Dendritic cell treated with granulocyte-macrophage colony-stimulating factor and Interleukin-4, amounts not matched to agents 40 ng/mL and 50 ng/mL, for 4 days (primary cell): ENCODE data around the gene DIABLO.
"Not testable (repeated sequence)": the region's sequence is repeated elsewhere in the genome, so short reads cannot be mapped to it uniquely, and the experiment has no call there.

Source experiments
- H3K27ac Mint-ChIP-seq: one replicate; pipeline ENCODE4 v1.8.0; 2022; ENCODE audit warnings: mild to moderate bottlenecking, mixed read lengths
- H3K27me3 Mint-ChIP-seq: one replicate; pipeline ENCODE4 v1.8.0; 2022; ENCODE audit warnings: mild to moderate bottlenecking, mixed read lengths
- H3K36me3 Mint-ChIP-seq: one replicate; pipeline ENCODE4 v1.8.0; 2022; ENCODE audit warnings: low read depth, mixed read lengths
- H3K4me1 Mint-ChIP-seq: one replicate; pipeline ENCODE4 v1.8.0; 2022; ENCODE audit warnings: low read depth, mixed read lengths
- H3K4me3 Mint-ChIP-seq: one replicate; pipeline ENCODE4 v1.8.0; 2022; ENCODE audit warnings: mild to moderate bottlenecking, moderate library complexity, mixed read lengths
- H3K9me3 Mint-ChIP-seq: one replicate; pipeline ENCODE4 v1.8.0; 2022; ENCODE audit warnings: mixed read lengths
- intact Hi-C: fragments of 100-400 bp; cut with micrococcal nuclease; formaldehyde crosslinking; loops from one replicate; pipeline ENCODE4 v1.15.0; 2022

DIABLO gene

GRCh38 chr12:122225683-122226365 is at the start of gene DIABLO:
Gene DIABLO, minus strand, starts transcription at chr12:122226052. Its CDS starts 38 bp downstream, at chr12:122226014.
- intact Hi-C loops = loop anchor here (5.0 kb wide), 1 partner anchor 41 kb away; the partner anchor contains the start of gene VPS33A
- H3K27ac Mint-ChIP-seq = peak within 1 kb of the TSS; percentile 97
- no peaks in the 10 kb centered on the region for H3K9me3 Mint-ChIP-seq
- H3K27me3 Mint-ChIP-seq = no peaks in the 10 kb centered on the region
- peaks cover 83% of the 10 kb centered on the region for H3K36me3 Mint-ChIP-seq
- peak within 1 kb of the TSS; percentile 90 for H3K4me3 Mint-ChIP-seq
- peaks cover 38% of the 10 kb centered on the region for H3K4me1 Mint-ChIP-seq

DNA sequence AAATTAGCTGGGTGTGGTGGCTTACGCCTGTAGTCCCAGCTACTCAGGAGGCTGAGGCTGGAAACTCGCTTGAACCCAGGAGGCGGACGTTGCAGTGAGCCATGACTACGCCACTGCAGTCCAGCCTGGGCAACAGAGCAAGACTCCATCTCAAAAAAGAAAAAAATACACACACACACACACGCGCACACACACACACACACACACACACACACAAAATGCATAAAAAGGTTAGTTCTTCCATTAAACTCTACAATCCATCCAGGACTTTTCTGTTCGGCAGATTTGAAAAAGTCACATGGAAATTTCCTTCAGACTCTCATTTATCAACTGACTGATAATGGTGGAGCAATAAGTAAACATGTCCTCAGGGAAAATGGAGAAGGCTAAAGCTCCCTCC is 49.6 kb upstream of the DIABLO start:
- Mint-ChIP-seq H3K4me3 (no peak overlapping the region), H3K27me3 (no peaks in the 10 kb centered on the region), H3K36me3 (peaks cover 95% of the 10 kb centered on the region), H3K9me3 (no peaks in the 10 kb centered on the region), H3K4me1 (peaks cover 5% of the 10 kb centered on the region), H3K27ac (no peak overlapping the region)
- intact Hi-C loops = no loop called here

- peaks cover 5% of the 10 kb centered on the region for H3K4me1 Mint-ChIP-seq
- H3K9me3 Mint-ChIP-seq = no peaks in the 10 kb centered on the region
- no peaks in the 10 kb centered on the region for H3K27me3 Mint-ChIP-seq
- H3K4me3 Mint-ChIP-seq = peak within 1 kb of the TSS; percentile 96
- intact Hi-C loops = loop anchor here (1.0 to 5.0 kb wide), 3 partner anchors 39 to 261 kb away; partner anchors contain the start of genes DIABLO, KNTC1 and ZCCHC8
- peaks cover 49% of the 10 kb centered on the region for H3K36me3 Mint-ChIP-seq
- H3K27ac Mint-ChIP-seq = peak within 1 kb of the TSS; percentile 94
These were observed 40.5 kb upstream of the DIABLO start, which contains the start of gene VPS33A for GRCh38 chr12:122266230-122266901. Gene VPS33A, minus strand, starts transcription at chr12:122266494. Its CDS starts 86 bp downstream, at chr12:122266408.

GRCh38 chr12:122265886-122266229 is 40.0 kb upstream of the DIABLO start:
- Mint-ChIP-seq H3K4me3 (peak overlapping the region; percentile 96), H3K27ac (peak overlapping the region; percentile 94), H3K4me1 (peaks cover 5% of the 10 kb centered on the region), H3K27me3 (no peaks in the 10 kb centered on the region), H3K36me3 (peaks cover 49% of the 10 kb centered on the region), H3K9me3 (no peaks in the 10 kb centered on the region)
- intact Hi-C loops = loop anchor here (1.0 to 5.0 kb wide), 3 partner anchors 39 to 261 kb away; partner anchors contain the start of genes DIABLO, KNTC1 and ZCCHC8

DNA sequence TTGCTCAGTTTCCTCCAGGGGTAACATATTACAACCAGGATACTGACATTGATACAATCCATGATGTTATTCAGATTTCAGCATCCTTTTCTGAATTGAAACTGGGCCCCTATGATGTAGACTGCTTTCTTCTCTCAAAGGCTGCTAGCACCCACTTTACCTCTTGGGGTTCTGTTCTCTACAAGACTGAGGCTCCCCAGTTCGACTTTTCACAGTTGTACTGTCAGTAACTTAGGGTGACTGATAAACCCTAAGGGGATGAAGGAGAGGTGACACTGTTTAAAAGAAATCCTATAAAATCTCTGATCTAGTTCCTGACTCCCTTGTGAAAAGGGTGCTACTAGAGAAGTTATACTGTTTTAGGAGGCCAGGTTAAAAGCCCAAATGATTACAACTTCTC is 39.6 kb upstream of the DIABLO start:
- H3K4me1 Mint-ChIP-seq = peaks cover 5% of the 10 kb centered on the region
- intact Hi-C loops = loop anchor here (5.0 kb wide), 1 partner anchor 38 kb away; the partner anchor contains the start of gene DIABLO

DNA sequence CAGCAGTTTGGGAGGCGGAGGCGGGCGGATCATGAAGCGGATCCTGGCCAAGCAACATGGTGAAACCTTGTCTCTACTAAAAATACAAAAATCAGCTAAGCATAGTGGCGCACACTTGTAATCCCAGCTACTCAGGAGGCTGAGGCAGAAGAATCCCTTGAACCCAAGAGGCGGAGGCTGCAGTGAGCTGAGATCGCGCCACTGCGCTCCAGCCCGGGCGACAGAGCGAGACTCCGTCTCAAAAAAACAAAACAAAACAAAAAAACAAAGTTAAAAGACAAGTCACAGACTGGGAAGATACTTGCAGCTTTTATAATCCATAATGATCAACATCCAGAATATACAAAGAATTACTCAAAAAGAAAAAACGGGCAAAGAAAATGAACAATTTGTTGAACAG is 34.9 kb upstream of the DIABLO start:
- H3K4me3 Mint-ChIP-seq, H3K4me1 Mint-ChIP-seq, H3K9me3 Mint-ChIP-seq, intact Hi-C loops, H3K27ac Mint-ChIP-seq, H3K27me3 Mint-ChIP-seq: not testable (repeated sequence)
- H3K36me3 Mint-ChIP-seq = peaks cover 82% of the 10 kb centered on the region

More for the DNA sequence above, 39.6 kb upstream of the DIABLO start:
- Mint-ChIP-seq H3K36me3 (peaks cover 49% of the 10 kb centered on the region), H3K27me3 (no peaks in the 10 kb centered on the region), H3K4me3 (peak overlapping the region; percentile 96), H3K9me3 (no peaks in the 10 kb centered on the region), H3K27ac (peak overlapping the region; percentile 94)

DNA sequence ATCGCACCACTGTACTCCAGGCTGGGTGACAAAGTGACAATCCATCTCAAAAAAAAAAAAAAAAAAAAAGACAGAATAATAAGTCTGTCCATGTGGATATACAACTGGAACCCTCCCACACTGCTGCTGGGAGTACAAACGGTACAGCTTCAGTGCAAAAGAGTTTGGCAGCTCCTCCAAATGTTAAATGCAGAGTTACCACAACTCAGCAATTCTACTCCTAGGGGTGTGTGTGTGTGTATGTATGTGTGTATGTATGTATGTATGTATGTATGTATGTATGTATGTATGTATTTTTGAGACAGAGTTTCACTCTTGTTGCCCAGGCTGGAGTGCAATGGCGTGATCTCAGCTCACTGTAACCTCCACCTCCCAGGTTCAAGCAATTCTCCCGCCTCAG is 33.1 kb upstream of the DIABLO start:
- H3K4me3 Mint-ChIP-seq, H3K27me3 Mint-ChIP-seq, H3K4me1 Mint-ChIP-seq, H3K27ac Mint-ChIP-seq, intact Hi-C loops, H3K9me3 Mint-ChIP-seq: not testable (repeated sequence)
- peaks cover 97% of the 10 kb centered on the region for H3K36me3 Mint-ChIP-seq

DNA sequence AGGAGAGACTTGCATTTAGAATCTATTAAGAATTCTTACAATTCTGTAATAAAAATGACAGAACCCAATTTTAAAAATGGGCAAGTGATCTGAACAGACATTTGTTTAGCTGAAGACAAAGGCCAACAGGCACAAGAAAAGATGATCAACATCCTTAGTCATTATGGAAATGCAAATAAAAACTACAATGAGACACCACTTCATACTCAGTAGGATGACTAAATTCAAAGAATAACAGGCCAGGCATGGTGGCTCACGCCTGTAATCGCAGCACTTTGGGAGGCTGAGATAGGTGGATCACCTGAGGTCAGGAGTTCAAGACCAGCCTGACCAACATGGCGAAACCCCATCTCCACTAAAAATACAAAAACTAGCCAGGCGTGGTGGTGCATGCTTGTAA is 32.6 kb upstream of the DIABLO start:
- H3K27ac Mint-ChIP-seq, H3K9me3 Mint-ChIP-seq, intact Hi-C loops, H3K4me3 Mint-ChIP-seq, H3K27me3 Mint-ChIP-seq, H3K4me1 Mint-ChIP-seq: not testable (repeated sequence)
- peaks cover 97% of the 10 kb centered on the region for H3K36me3 Mint-ChIP-seq

GRCh38 chr12:122250536-122250935 is 24.7 kb upstream of the DIABLO start:
- H3K27ac Mint-ChIP-seq = no peak overlapping the region

GRCh38 chr12:122250047-122250446 is 24.2 kb upstream of the DIABLO start:
- no peak overlapping the region for H3K27ac Mint-ChIP-seq
- H3K4me3 Mint-ChIP-seq = no peak overlapping the region
- H3K36me3 Mint-ChIP-seq = peaks cover 87% of the 10 kb centered on the region
- no peaks in the 10 kb centered on the region for H3K4me1 Mint-ChIP-seq
- intact Hi-C loops = no loop called here
- no peaks in the 10 kb centered on the region for H3K27me3 Mint-ChIP-seq
- no peaks in the 10 kb centered on the region for H3K9me3 Mint-ChIP-seq

More at GRCh38 chr12:122250536-122250935, 24.7 kb upstream of the DIABLO start:
- Mint-ChIP-seq H3K36me3 (peaks cover 90% of the 10 kb centered on the region), H3K9me3 (no peaks in the 10 kb centered on the region), H3K4me1 (no peaks in the 10 kb centered on the region), H3K4me3 (no peak overlapping the region), H3K27me3 (no peaks in the 10 kb centered on the region)
- intact Hi-C loops = no loop called here

DNA sequence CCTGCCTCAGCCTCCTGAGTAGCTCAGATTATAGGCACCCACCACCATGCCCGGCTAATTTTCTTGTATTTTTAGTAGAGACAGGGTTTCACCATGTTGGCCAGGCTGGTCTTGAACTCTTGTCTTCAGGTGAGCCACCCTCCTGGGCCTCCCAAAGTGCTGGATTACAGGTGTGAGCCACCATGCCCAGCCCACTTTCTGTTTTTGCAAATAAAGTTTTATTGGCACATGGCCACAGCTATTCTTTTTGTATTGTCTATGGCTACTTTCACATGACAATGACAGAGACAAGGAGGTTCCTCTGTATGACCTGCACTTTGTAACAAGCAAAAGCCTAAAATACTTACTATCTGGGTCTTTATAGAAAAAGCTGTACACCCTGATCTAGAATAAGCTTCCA is 19.7 kb upstream of the DIABLO start:
- no peak overlapping the region for H3K4me3 Mint-ChIP-seq
- H3K9me3 Mint-ChIP-seq = no peaks in the 10 kb centered on the region
- peaks cover 96% of the 10 kb centered on the region for H3K36me3 Mint-ChIP-seq
- H3K27ac Mint-ChIP-seq = no peak overlapping the region
- H3K4me1 Mint-ChIP-seq = no peaks in the 10 kb centered on the region
- no peaks in the 10 kb centered on the region for H3K27me3 Mint-ChIP-seq
- intact Hi-C loops = no loop called here

DNA sequence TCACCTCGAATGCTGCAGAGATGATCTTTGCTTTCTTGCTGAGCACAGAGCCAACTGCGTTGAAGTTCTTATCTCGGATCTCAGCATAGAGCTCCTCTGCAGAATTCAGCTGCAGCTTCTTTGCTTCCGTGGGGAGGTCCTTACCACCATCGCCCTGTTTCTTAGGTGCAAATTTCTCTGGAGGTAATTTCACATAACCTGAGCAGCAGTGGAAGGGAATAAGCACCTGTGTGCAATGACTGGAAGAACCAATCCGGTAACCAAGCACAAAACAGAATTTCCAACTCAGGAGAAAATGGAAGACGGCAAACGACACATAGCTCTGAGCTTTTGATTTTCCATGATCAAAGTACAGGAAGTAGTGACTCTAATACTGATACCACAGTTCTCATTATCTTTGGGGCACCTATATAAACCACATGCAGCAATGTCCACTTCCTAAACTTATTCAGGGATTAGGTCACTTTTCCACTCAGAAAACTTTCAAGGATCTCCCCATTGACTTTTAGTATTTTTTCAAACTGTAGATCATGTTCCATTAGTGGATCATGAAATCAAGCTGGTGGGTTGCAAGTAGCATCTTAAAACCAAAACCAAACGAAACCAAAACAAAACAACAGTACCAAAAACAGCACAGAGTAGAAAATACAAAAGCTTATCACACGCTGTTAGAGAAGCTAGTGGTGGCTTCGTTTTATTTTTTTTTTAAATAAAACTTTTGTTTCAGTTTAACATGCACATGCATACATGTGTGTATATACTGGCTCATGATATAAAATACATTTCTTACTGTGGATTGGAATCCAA is 18.9 kb upstream of the DIABLO start:
- no peaks in the 10 kb centered on the region for H3K4me1 Mint-ChIP-seq
- no peaks in the 10 kb centered on the region for H3K27me3 Mint-ChIP-seq
- intact Hi-C loops = no loop called here
- H3K27ac Mint-ChIP-seq = no peak overlapping the region
- H3K36me3 Mint-ChIP-seq = peaks cover 96% of the 10 kb centered on the region
- H3K9me3 Mint-ChIP-seq = no peaks in the 10 kb centered on the region
- no peak overlapping the region for H3K4me3 Mint-ChIP-seq

DNA sequence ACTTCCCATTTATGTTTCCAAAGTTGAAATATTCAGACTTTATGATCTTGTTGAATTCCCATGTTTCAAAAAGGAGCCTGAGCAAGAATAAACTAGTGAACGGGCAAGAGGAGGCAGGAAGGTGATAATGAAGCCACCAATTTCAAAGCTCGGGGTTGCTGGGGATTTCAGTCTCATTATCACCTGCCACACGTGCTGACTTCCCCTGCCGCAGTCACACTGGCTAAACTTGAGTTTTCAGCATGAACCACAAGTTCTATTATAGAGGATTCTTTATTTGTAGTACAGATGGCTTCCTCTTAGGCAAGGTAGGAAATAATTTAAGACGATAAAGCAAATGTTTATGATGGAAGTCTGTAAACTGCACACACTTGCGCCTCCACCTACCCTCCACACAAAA is 18.1 kb upstream of the DIABLO start:
- intact Hi-C loops = no loop called here
- H3K27me3 Mint-ChIP-seq = no peaks in the 10 kb centered on the region
- no peak overlapping the region for H3K4me3 Mint-ChIP-seq
- no peaks in the 10 kb centered on the region for H3K9me3 Mint-ChIP-seq
- H3K27ac Mint-ChIP-seq = no peak overlapping the region
- H3K36me3 Mint-ChIP-seq = peaks cover 96% of the 10 kb centered on the region
- no peaks in the 10 kb centered on the region for H3K4me1 Mint-ChIP-seq

GRCh38 chr12:122238861-122239260 is 13.0 kb upstream of the DIABLO start:
- Mint-ChIP-seq H3K4me1 (no peaks in the 10 kb centered on the region), H3K9me3 (no peaks in the 10 kb centered on the region), H3K27ac (no peak overlapping the region), H3K27me3 (no peaks in the 10 kb centered on the region), H3K36me3 (peaks cover 93% of the 10 kb centered on the region), H3K4me3 (no peak overlapping the region)
- intact Hi-C loops = no loop called here
